ENCODE results near the gene BRSK1.

BRSK1 gene

DNA sequence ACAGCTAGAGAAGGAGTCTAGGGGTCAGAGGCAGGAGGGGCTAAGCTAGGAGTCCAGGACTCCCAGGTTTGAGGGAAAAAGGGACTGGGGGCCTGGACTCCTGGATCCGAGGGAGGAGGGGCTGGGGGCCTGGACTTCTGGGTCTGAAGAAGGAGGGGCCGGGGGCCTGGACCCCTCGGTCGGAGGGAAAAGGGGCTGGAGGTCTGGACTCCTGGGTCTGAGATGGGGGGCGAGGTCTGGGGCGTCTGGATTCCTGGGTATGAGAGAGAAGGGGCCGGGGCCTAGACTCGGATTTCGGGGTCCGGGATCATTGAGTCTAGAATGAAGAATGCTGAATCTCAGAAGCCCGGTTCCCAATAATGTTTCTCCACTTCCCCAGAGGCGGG is 18.5 kb downstream of the BRSK1 start:
- no peak overlapping the region for H3K27ac ChIP-seq
- TF ChIP-seq, protein P1, sequence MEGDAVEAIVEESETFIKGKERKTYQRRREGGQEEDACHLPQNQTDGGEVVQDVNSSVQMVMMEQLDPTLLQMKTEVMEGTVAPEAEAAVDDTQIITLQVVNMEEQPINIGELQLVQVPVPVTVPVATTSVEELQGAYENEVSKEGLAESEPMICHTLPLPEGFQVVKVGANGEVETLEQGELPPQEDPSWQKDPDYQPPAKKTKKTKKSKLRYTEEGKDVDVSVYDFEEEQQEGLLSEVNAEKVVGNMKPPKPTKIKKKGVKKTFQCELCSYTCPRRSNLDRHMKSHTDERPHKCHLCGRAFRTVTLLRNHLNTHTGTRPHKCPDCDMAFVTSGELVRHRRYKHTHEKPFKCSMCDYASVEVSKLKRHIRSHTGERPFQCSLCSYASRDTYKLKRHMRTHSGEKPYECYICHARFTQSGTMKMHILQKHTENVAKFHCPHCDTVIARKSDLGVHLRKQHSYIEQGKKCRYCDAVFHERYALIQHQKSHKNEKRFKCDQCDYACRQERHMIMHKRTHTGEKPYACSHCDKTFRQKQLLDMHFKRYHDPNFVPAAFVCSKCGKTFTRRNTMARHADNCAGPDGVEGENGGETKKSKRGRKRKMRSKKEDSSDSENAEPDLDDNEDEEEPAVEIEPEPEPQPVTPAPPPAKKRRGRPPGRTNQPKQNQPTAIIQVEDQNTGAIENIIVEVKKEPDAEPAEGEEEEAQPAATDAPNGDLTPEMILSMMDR (IDR thresholded peaks at IDR 0.05), result no peak
- TF ChIP-seq ZFX (IDR thresholded peaks at IDR 0.05; ENCODE audit: borderline replicate concordance), result no peak

DNA sequence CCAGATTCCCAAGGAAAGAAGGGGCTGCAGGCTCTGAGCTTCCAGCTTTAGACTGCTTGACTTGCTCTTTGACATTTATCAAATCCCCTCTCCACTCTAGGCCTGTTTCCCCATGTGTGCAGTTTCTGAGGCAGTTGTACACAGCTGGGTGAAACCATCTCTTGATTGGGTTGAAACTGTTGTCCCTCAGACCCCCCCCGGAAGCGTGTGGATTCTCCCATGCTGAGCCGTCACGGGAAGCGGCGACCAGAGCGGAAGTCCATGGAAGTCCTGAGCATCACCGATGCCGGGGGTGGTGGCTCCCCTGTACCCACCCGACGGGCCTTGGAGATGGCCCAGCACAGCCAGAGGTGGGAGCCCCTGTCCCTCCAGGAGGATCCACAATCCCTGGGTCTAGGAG is 19.7 kb downstream of the BRSK1 start:
- H3K27ac ChIP-seq, result no peak overlapping the region
- TF ChIP-seq, protein P1 (IDR thresholded peaks at IDR 0.05), result no peak
- no peak for TF ChIP-seq ZFX (IDR thresholded peaks at IDR 0.05; ENCODE audit: borderline replicate concordance)

DNA sequence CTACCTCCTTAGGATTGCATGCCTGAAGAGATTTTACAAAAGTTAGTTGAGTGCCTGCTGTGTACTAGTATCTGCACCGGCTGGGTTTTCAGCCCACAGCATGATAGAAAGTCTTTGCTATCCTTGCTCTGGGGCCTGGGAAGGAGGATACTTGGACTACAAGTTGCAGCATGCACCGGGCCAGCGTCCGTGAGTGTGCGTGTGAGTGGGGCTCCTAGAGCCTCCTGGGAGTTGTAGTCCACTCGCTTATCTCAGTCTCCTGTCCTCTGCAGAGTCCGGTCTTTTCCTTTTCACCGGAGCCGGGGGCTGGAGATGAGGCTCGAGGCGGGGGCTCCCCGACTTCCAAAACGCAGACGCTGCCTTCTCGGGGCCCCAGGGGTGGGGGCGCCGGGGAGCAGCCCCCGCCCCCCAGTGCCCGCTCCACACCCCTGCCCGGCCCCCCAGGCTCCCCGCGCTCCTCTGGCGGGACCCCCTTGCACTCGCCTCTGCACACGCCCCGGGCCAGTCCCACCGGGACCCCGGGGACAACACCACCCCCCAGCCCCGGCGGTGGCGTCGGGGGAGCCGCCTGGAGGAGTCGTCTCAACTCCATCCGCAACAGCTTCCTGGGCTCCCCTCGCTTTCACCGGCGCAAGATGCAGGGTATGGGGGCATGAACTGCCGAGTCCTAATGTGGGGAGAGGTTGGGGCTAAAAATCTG is 20.6 kb downstream of the BRSK1 start:
- H3K27ac ChIP-seq, result no peak overlapping the region
- TF ChIP-seq, protein P1 (IDR thresholded peaks at IDR 0.05), result no peak
- TF ChIP-seq ZFX (IDR thresholded peaks at IDR 0.05; ENCODE audit: borderline replicate concordance), result no peak

DNA sequence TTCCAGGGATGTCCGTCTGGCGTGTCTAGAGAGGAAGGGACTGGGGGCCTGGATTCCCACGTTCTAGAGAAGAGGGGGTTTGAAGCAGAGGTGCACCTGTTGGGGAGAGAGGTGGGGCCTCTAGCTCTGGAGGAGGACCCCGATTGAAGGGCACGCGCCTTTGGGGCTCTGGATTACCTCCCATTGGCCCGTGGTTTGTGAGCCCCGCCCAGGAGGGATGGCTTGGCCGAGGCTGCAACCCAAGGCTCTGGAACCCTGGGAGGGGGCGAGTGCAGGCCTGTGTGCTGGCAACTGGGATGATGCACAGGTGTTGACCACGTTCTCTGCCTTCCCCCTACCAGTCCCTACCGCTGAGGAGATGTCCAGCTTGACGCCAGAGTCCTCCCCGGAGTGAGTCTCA is 21.2 kb downstream of the BRSK1 start:
- no peak for TF ChIP-seq ZFX (IDR thresholded peaks at IDR 0.05; ENCODE audit: borderline replicate concordance)
- TF ChIP-seq, protein P1 (IDR thresholded peaks at IDR 0.05), result no peak
- no peak overlapping the region for H3K27ac ChIP-seq

DNA sequence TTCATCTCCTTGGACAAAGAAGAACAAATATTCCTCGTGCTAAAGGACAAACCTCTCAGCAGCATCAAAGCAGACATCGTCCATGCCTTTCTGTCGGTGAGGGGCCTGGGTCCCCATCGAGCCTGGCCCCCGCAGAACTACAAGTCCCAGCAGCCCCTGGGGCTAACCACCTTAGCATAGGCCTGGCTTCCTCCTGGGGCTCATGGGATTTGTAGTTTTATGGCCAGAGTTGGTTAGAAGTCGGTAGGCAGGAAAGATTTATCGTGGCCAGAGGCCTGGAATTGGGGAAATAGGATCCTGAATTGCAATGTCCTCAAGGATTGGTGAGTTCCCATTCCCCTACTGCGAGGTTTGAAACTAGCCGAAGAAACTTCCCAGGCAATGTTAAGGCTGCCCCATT is 21.7 kb downstream of the BRSK1 start:
- TF ChIP-seq, protein P1 (IDR thresholded peaks at IDR 0.05), result no peak
- no peak for TF ChIP-seq ZFX (IDR thresholded peaks at IDR 0.05; ENCODE audit: borderline replicate concordance)
- H3K27ac ChIP-seq, result no peak overlapping the region

DNA sequence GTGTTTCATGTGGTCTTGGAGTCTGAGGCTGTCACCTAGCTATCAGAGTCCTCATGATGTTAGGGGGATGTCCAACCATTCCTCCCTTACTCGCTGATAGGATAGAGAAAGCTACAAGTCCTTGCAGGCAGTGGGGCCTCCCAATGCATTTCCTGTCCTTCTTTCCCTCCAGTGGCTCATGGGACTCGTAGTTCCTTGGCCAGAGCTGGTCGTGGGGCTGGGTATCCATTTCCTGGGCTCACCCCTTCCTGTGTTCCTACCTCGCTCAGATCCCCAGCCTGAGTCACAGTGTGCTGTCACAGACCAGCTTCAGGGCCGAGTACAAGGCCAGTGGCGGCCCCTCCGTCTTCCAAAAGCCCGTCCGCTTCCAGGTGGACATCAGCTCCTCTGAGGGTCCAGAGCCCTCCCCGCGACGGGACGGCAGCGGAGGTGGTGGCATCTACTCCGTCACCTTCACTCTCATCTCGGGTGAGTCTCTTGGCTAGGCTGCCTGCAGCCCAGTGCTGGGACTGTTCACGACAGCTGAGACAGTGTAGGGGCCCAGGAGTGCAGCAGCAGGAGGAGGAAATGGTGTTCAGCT is 22.3 kb downstream of the BRSK1 start:
- no peak overlapping the region for H3K27ac ChIP-seq
- TF ChIP-seq, protein P1 (IDR thresholded peaks at IDR 0.05), result no peak
- TF ChIP-seq ZFX (IDR thresholded peaks at IDR 0.05; ENCODE audit: borderline replicate concordance), result no peak

DNA sequence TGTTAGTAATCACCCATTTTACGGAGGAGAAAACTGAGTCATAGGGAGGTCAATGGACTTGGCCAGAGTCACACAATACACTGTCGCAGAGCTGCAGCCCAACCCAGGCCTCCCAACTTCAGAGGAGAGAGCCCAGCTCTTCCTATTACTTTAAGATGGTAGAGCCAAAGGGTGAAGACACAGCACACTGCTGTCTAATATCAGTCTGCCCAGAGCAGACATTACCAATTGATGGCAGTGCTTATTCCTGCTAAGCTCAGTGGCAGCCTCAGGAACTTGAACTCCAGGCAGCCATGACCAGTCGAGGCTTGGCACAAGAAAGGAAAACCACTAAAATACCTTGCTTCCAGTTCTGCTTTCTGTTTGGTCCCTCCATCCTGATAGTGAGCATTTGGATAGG is 22.9 kb downstream of the BRSK1 start:
- H3K27ac ChIP-seq, result no peak overlapping the region
- TF ChIP-seq ZFX (IDR thresholded peaks at IDR 0.05; ENCODE audit: borderline replicate concordance), result no peak
- TF ChIP-seq, protein P1 (IDR thresholded peaks at IDR 0.05), result no peak

All from 22Rv1 (cell line).